Muscle layer of colon (tissue), 2 donors: ENCODE measurements around the gene SCD5.

Experiments used
- H3K27ac ChIP-seq: one replicate; pipeline ENCODE4 v1.7.0; 2013; ENCODE audit warnings: low read depth, mild to moderate bottlenecking, low read length, moderate library complexity
- H3K27me3 ChIP-seq, 2 donors: one replicate each; pipeline ENCODE4 v1.7.0; 2013; ENCODE audit warnings: low read length in 2 of 2, mild to moderate bottlenecking in 2 of 2; ENCODE audit not compliant: insufficient read depth in 2 of 2, control insufficient read depth in 1 of 2
- H3K36me3 ChIP-seq: one replicate; pipeline ENCODE4 v1.7.0; 2013; ENCODE audit warnings: mild to moderate bottlenecking, low read length; ENCODE audit not compliant: insufficient read depth
- H3K4me1 ChIP-seq: one replicate; pipeline ENCODE4 v1.7.0; 2013; ENCODE audit warnings: mild to moderate bottlenecking, low read length; ENCODE audit not compliant: insufficient read depth
- H3K4me3 ChIP-seq, 2 donors: one replicate each; pipeline ENCODE4 v1.7.0; 2013; ENCODE audit warnings: low read length in 2 of 2, low read depth in 1 of 2, mild to moderate bottlenecking in 1 of 2, moderate library complexity in 1 of 2
- H3K9ac ChIP-seq: one replicate; pipeline ENCODE4 v1.7.0; 2013; ENCODE audit warnings: low read length
- H3K9me3 ChIP-seq: one replicate; pipeline ENCODE4 v1.7.0; 2013; ENCODE audit warnings: mild to moderate bottlenecking, low read length
- donor health status: abdominal sarcoma.
- donor health status: Adenocarcinoma of cecum.

SCD5 gene

GRCh38 chr4:82779032-82779431 is 19.6 kb downstream of the SCD5 start:
- Histone ChIP-seq H3K27me3 (no peaks in the 10 kb centered on the region), H3K9ac (no peak overlapping the region), H3K36me3 (no peaks in the 10 kb centered on the region)

GRCh38 chr4:82777857-82778525 is 20.6 kb downstream of the SCD5 start:
- Histone ChIP-seq H3K4me1 (no peaks in the 10 kb centered on the region), H3K36me3 (no peaks in the 10 kb centered on the region), H3K9me3 (no peaks in the 10 kb centered on the region), H3K4me3 (no peak overlapping the region), H3K9ac (no peak overlapping the region), H3K27me3 (no peaks in the 10 kb centered on the region), H3K27ac (no peak overlapping the region)

More at GRCh38 chr4:82779032-82779431, 19.6 kb downstream of the SCD5 start:
- H3K4me3 ChIP-seq = no peak overlapping the region
- H3K4me1 ChIP-seq = no peaks in the 10 kb centered on the region
- no peaks in the 10 kb centered on the region for H3K9me3 ChIP-seq
- no peak overlapping the region for H3K27ac ChIP-seq

- no peaks in the 10 kb centered on the region for H3K27me3 ChIP-seq
- no peaks in the 10 kb centered on the region for H3K9me3 ChIP-seq
- H3K9ac ChIP-seq = no peak overlapping the region
- no peak overlapping the region for H3K4me3 ChIP-seq
- H3K36me3 ChIP-seq = no peaks in the 10 kb centered on the region
- H3K27ac ChIP-seq = no peak overlapping the region
- H3K4me1 ChIP-seq = no peaks in the 10 kb centered on the region
Observed at GRCh38 chr4:82776925-82777542, 21.6 kb downstream of the SCD5 start.

- Histone ChIP-seq H3K4me1 (no peaks in the 10 kb centered on the region), H3K36me3 (no peaks in the 10 kb centered on the region), H3K9me3 (no peaks in the 10 kb centered on the region), H3K27me3 (no peaks in the 10 kb centered on the region), H3K27ac (no peak overlapping the region), H3K4me3 (no peak overlapping the region), H3K9ac (no peak overlapping the region)
Observed at GRCh38 chr4:82775243-82775642, 23.4 kb downstream of the SCD5 start.

GRCh38 chr4:82774711-82775171 is 23.9 kb downstream of the SCD5 start:
- Histone ChIP-seq H3K9ac (no peak overlapping the region), H3K4me3 (no peak overlapping the region), H3K4me1 (no peaks in the 10 kb centered on the region), H3K27me3 (no peaks in the 10 kb centered on the region), H3K9me3 (no peaks in the 10 kb centered on the region), H3K27ac (no peak overlapping the region), H3K36me3 (no peaks in the 10 kb centered on the region)

GRCh38 chr4:82773057-82773456 is 25.5 kb downstream of the SCD5 start:
- no peak overlapping the region for H3K4me3 ChIP-seq
- H3K27me3 ChIP-seq = no peaks in the 10 kb centered on the region
- no peak overlapping the region for H3K9ac ChIP-seq
- no peaks in the 10 kb centered on the region for H3K4me1 ChIP-seq
- no peaks in the 10 kb centered on the region for H3K9me3 ChIP-seq
- no peak overlapping the region for H3K27ac ChIP-seq
- H3K36me3 ChIP-seq = no peaks in the 10 kb centered on the region

GRCh38 chr4:82770607-82771006 is 28.0 kb downstream of the SCD5 start:
- Histone ChIP-seq H3K4me1 (no peaks in the 10 kb centered on the region), H3K9ac (no peak overlapping the region), H3K27ac (no peak overlapping the region), H3K36me3 (no peaks in the 10 kb centered on the region), H3K27me3 (no peaks in the 10 kb centered on the region), H3K9me3 (no peaks in the 10 kb centered on the region), H3K4me3 (no peak overlapping the region)

- no peak overlapping the region for H3K9ac ChIP-seq
- H3K4me1 ChIP-seq = no peaks in the 10 kb centered on the region
Observed at GRCh38 chr4:82765134-82765533, 33.5 kb downstream of the SCD5 start.

GRCh38 chr4:82761229-82761628 is 37.4 kb downstream of the SCD5 start:
- no peak overlapping the region for H3K9ac ChIP-seq
- H3K27me3 ChIP-seq = no peaks in the 10 kb centered on the region
- no peak overlapping the region for H3K4me3 ChIP-seq
- H3K4me1 ChIP-seq = no peaks in the 10 kb centered on the region
- no peaks in the 10 kb centered on the region for H3K36me3 ChIP-seq
- no peak overlapping the region for H3K27ac ChIP-seq
- no peaks in the 10 kb centered on the region for H3K9me3 ChIP-seq

More at GRCh38 chr4:82765134-82765533, 33.5 kb downstream of the SCD5 start:
- no peak overlapping the region for H3K4me3 ChIP-seq
- H3K9me3 ChIP-seq = no peaks in the 10 kb centered on the region
- H3K36me3 ChIP-seq = no peaks in the 10 kb centered on the region
- H3K27me3 ChIP-seq = no peaks in the 10 kb centered on the region
- H3K27ac ChIP-seq = no peak overlapping the region

- Histone ChIP-seq H3K9ac (no peak overlapping the region), H3K4me3 (no peak overlapping the region), H3K27ac (no peak overlapping the region), H3K36me3 (no peaks in the 10 kb centered on the region), H3K9me3 (no peaks in the 10 kb centered on the region), H3K4me1 (peaks cover 8% of the 10 kb centered on the region), H3K27me3 (no peaks in the 10 kb centered on the region)
Observed at GRCh38 chr4:82758701-82759685, 39.6 kb downstream of the SCD5 start.

- H3K36me3 ChIP-seq = no peaks in the 10 kb centered on the region
- peaks cover 23% of the 10 kb centered on the region for H3K4me1 ChIP-seq
- H3K27ac ChIP-seq = no peak overlapping the region
Observed at GRCh38 chr4:82756061-82756460, 42.5 kb downstream of the SCD5 start.

More at GRCh38 chr4:82756061-82756460, 42.5 kb downstream of the SCD5 start:
- H3K27me3 ChIP-seq = no peaks in the 10 kb centered on the region
- H3K4me3 ChIP-seq = no peak overlapping the region
- H3K9me3 ChIP-seq = no peaks in the 10 kb centered on the region
- no peak overlapping the region for H3K9ac ChIP-seq
